Lower leg skin (tissue), 4 donors: ENCODE measurements around the gene PLK3. TPM values are rescaled to one million over a fixed set of nuclear protein-coding genes. Genes with fewer than 3 reads are reported as not detected.
"Not testable (repeated sequence)": the region's sequence is repeated elsewhere in the genome, so short reads cannot be mapped to it uniquely, and the experiment has no call there.

ENCODE experiments used
- DNase-seq, 2 donors: peaks; one replicate each; pipeline ENCODE4 v3.0.0-alpha.2; 2019; ENCODE audit warnings: low spot score in 2 of 2
- H3K4me3 ChIP-seq: fragments of 200-600 bp; sonication (generic); 2 replicates; pipeline ENCODE4 v1.5.1; 2017; ENCODE audit warnings: mild to moderate bottlenecking, low read depth; ENCODE audit not compliant: poor library complexity, severe bottlenecking
- POLR2A ChIP-seq, 2 donors: fragments of 450-650 bp; IDR thresholded peaks; one replicate each; pipeline ENCODE4 v1.6.1; 2016 to 2017; ENCODE audit warnings: antibody characterized with exemption in 2 of 2, mild to moderate bottlenecking in 1 of 2, moderate library complexity in 1 of 2
- WGBS, 2 donors: methylation state at CpG; one replicate each; pipeline ENCODE4 v1.1.5; 2018; 5-methylcytosine and 5-hydroxymethylcytosine counted together
- intact Hi-C: fragments of 100-400 bp; cut with DNase I; formaldehyde crosslinking; loops from one replicate; pipeline ENCODE4 v1.15.0; 2023; ENCODE audit warnings: low total_unique reads
- total RNA-seq, 4 donors: library from RNA; depleted of rRNA; stranded (reverse); fragments of >200 nt; gene quantifications; one replicate each; pipeline ENCODE4 v1.1.0, GENCODE V29; 2016
- TF ChIP-seq, protein P1 (sequence below), 3 donors: fragments of 450-650 bp; IDR thresholded peaks; one replicate each; pipeline ENCODE4 v1.5.1; 2016; ENCODE audit warnings: antibody characterized with exemption in 3 of 3, mild to moderate bottlenecking in 3 of 3, moderate library complexity in 2 of 3

Gene PLK3
- total RNA-seq, 4 donors from 2014 or later, result 39.7 to 80.9 (median 44.9) TPM

DNA sequence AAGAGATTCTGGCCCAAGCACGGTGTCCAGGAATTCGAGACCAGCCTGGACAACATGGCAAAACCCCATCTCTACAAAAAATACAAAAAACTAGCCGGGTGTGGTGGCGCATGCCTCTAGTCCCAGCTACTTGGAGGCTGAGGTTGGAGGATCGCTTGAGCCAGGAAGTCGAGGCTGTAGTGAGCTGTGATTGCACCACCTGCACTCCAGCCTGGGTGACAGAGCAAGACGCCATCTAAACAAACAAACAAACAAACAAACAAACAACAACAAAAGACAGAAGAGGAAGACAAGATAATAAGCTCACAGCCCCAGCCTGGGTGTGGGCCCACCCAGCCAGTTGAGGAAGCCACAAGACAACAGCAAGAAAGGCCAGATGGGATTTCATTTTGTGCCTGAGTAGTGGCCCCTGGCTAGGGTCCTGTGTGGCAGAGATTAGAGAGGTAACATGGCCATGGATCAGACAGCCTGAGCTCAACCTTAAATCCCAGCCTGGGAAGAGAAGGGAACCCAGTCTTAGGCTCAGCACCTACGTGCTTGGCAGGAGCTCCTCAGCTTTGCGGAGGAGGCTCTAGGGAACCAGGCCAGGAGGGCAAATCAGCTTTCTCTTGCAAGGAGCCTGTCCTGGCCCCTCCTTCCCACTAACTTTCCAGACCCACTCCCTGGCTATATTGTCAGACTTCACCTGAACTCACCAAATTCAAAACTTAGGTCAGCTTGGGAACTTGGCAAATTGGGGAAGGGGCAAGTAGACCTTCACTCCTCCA is 7.3 kb upstream of the PLK3 start:
- WGBS, 2 donors, result 78 to 90% methylated on average over 9 of the region's 9 CpGs
- intact Hi-C loops, result loop anchor here (5.0 kb wide), 1 partner anchor 214 kb away; no protein-coding TSS in a partner anchor
- peak in 1 of 2 donors; percentile 74 for DNase-seq
- H3K4me3 ChIP-seq, result no peak overlapping the region
- no peak for TF ChIP-seq POLR2A (IDR thresholded peaks at IDR 0.05)
- TF ChIP-seq, protein P1, sequence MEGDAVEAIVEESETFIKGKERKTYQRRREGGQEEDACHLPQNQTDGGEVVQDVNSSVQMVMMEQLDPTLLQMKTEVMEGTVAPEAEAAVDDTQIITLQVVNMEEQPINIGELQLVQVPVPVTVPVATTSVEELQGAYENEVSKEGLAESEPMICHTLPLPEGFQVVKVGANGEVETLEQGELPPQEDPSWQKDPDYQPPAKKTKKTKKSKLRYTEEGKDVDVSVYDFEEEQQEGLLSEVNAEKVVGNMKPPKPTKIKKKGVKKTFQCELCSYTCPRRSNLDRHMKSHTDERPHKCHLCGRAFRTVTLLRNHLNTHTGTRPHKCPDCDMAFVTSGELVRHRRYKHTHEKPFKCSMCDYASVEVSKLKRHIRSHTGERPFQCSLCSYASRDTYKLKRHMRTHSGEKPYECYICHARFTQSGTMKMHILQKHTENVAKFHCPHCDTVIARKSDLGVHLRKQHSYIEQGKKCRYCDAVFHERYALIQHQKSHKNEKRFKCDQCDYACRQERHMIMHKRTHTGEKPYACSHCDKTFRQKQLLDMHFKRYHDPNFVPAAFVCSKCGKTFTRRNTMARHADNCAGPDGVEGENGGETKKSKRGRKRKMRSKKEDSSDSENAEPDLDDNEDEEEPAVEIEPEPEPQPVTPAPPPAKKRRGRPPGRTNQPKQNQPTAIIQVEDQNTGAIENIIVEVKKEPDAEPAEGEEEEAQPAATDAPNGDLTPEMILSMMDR (IDR thresholded peaks at IDR 0.05), result no peak

DNA sequence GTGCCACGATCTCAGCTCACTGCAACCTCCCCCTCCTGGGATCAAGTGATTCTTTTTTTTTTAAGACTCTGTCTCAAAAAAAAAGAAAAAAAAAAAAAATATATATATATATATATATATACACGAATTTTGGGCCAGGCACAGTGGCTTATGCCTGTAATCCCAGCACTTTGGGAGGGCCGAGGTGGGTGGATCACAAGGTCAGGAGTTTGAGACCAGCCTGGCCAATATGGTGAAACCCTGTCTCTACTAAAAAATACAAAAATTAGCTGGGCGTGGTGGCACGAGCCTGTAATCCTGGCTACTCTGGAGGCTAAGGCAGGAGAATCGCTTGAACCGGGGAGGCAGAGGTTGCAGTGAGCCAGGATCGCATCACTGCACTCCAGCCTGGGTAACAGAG is 2.3 kb upstream of the PLK3 start:
- intact Hi-C loops, H3K4me3 ChIP-seq: not testable (repeated sequence)
- peak in 1 of 2 donors; percentile 82 for DNase-seq
- WGBS, 2 donors, result 61 to 63% methylated on average over 8 of the region's 8 CpGs

DNA sequence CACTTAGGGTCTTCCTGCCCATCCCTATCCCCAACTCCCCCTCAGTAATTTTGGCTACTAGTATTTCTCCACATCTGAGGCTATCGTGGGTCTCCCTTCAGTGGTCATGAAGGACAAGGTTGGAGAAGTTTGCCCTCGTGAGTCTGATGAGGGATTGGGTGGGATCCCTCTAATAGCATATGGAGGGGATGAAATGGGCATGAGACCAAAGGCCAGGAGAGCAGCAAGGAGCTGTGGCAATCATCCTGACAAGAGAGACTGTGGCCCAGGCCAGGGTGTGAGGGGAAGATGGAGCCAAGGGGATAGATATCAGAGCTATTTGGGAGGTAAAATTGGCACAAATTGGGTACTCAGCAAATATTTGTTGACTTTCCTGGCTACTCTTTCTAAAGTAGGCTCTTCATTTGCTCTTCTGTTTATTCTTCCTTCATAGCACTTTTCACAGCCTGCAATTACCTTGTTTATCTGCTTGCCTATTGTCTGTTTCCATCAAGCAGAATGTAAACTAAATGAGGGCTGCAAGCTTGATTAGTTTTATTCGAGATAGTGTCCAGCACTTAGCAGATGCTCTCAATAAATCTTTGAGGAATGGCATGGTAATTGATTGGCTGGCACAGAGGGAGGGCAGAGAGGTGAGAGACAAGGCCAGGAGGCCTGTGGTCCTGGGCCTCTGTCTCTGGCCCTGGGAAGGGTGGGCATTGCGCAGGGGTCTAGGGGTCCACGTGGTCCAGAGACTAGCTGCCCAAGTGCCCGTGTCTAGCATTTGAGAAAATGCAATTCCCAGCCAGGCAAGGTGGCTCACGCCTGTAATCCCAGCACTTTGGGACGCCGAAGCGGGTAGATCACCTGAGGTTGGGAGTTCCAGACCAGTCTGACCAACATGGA is 1.5 kb upstream of the PLK3 start:
- no peak for TF ChIP-seq POLR2A (IDR thresholded peaks at IDR 0.05)
- TF ChIP-seq, protein P1 (IDR thresholded peaks at IDR 0.05), result no peak
- peak in 1 of 2 donors; percentile 83 for DNase-seq
- 83 to 91% methylated on average over 10 of the region's 10 CpGs for WGBS, 2 donors
- intact Hi-C loops, result no loop called here
- H3K4me3 ChIP-seq, result no peak overlapping the region

DNA sequence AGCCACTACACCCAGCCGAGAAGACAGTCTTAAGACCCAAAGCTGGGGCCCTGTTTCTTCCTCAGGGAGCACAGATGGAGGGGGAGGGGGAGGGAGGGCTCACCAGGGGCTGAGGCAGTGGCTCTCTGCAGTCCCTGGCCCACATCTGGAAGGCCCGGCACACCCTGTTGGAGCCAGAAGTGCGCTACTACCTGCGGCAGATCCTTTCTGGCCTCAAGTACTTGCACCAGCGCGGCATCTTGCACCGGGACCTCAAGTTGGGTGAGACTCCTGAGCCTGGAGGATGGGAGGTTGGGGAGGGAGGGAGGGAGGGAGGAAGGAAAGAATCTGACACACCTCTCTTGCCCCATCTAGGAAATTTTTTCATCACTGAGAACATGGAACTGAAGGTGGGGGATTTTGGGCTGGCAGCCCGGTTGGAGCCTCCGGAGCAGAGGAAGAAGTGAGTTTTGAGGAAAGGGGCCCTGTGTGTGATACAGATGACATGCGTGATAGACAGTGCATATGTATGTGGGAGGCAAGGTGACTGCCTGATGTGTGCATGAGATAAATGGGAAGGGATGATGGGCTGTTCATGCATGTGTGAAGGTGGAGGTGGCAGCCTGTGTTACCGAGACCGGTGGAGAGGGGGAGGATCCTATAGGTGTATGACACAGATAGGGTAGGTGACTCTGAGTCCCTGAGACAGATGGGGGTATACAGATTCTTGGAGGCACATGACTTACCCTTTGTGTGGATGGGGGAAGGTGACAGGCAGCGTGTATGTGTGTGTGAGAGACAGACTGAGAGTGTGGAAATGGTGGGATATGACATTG is 1.5 kb downstream of the PLK3 start:
- TF ChIP-seq, protein P1 (IDR thresholded peaks at IDR 0.05), result no peak
- TF ChIP-seq POLR2A (IDR thresholded peaks at IDR 0.05), result no peak
- no peak overlapping the region for H3K4me3 ChIP-seq
- intact Hi-C loops, result no loop called here
- DNase-seq, result peak in 1 of 2 donors; percentile 85
- 37 to 38% methylated on average over 13 of the region's 13 CpGs for WGBS, 2 donors

DNA sequence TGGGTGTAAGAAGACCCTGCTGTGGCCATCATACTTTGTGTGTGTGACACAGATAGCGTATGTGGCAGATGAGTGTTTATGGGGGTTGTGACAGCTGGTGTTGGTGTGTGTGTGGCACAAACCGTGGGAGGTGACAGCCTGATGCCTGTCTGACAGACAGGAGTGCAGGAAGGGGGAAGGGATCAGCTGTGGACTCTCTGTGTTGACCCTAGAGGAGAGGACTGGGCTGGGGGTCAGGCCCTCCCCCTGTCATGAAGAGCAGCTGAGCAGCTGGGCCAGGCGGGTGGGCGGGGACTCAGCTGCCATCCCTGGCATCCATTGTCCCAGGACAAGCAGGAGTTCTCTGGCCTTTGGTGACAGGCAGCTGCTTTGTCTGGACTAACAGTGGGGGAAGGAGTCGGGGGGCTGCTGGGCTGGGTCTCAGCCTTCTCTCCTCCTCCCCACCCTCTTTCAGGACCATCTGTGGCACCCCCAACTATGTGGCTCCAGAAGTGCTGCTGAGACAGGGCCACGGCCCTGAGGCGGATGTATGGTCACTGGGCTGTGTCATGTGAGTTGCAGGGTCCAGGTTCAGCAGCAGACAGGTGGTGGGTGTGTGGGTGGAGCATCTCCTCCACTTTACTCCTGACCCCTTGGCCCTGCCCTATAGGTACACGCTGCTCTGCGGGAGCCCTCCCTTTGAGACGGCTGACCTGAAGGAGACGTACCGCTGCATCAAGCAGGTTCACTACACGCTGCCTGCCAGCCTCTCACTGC is 2.3 kb downstream of the PLK3 start:
- TF ChIP-seq POLR2A (IDR thresholded peaks at IDR 0.05), result no peak
- TF ChIP-seq, protein P1 (IDR thresholded peaks at IDR 0.05), result no peak
- WGBS, 2 donors, result 85 to 87% methylated on average over 11 to 13 of the region's 13 CpGs
- DNase-seq, result peak in 1 of 2 donors; percentile 80
- H3K4me3 ChIP-seq, result no peak overlapping the region
- intact Hi-C loops, result no loop called here
